ENCODE measurements around the gene CD99. TPM values are rescaled to one million over a fixed set of nuclear protein-coding genes. Genes with fewer than 3 reads are reported as not detected.
A peak's percentile ranks its signal among the peaks of the same experiment; 100 is the strongest.

Gene CD99
- total and polyA plus RNA-seq, 9 of the 15 experiments (the other 6 are each of a cell fraction or from before 2014, with no cell fraction given) = 5.0 to 55.3 (median 34.5) TPM

DNA sequence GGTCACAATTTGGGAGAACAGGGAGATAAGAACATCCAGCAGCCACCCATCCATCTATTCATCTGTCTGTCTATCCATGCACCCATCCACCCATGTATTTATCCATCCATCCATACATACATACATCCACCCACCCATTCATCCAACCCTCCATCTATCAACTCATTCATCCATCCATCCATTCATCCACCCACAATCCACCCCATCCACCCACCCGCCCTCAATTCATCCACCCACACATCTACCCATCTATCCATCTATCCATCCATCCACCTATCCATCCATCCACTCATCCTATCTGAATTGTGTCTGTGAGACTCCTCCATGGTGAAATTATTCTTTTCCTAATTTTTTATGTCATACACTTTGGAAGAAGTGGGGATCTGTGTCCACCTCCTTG lies 6.8 kb upstream of the CD99 start:
- Histone ChIP-seq H3K27ac (ENCODE audit: extremely low read depth, low read depth, low read length) (no peak overlapping the region), H3K9me3 (replicated peaks; ENCODE audit: control insufficient read depth, insufficient read depth, low read depth, low read length) (no peaks in the 10 kb centered on the region), H3K36me3 (ENCODE audit: control insufficient read depth, insufficient read depth, low read length) (no peaks in the 10 kb centered on the region), H3K4me1 (replicated peaks in 1 of 2; ENCODE audit: control insufficient read depth in 2 of 2, insufficient read depth in 2 of 2, low read length in 2 of 2) (peaks cover 0 to 6% of the 10 kb centered on the region in 2 experiments; a peak in 2 of 5 replicates), H4K20me1 (replicated peaks; ENCODE audit: control insufficient read depth, insufficient read depth, low read length) (no peaks in the 10 kb centered on the region), H3K27me3 (ENCODE audit: control insufficient read depth in 2 of 2, insufficient read depth in 2 of 2, low read length in 2 of 2) (no peaks in the 10 kb centered on the region; a peak in 1 of 5 replicates), H3K79me2 (ENCODE audit: control insufficient read depth, insufficient read depth, low read length) (no peaks in the 10 kb centered on the region), H3K4me2 (ENCODE audit: insufficient read depth, low read length) (no peak overlapping the region), H2AFZ (ENCODE audit: low read depth, low read length) (no peak overlapping the region), H3K4me3 (no peak overlapping the region), H3K9ac (ENCODE audit: insufficient read depth in 1 of 2, low read depth in 2 of 2, low read length in 2 of 2) (no peak overlapping the region), H3K9me1 (ENCODE audit: control insufficient read depth, insufficient read depth, low read length) (no peaks in the 10 kb centered on the region)
- FAIRE-seq (no peak), ATAC-seq (no peak), DNase-seq (ENCODE audit: extremely low read depth in 1 of 4, low spot score in 3 of 4) (no peak)
- intact Hi-C loops (cut with micrococcal nuclease) (no loop called here), in situ Hi-C loops (cut with MboI) (no loop called here)
- ChIA-PET CTCF (ENCODE audit: low intra/inter-chr PET ratio) (no interaction called here), POLR2A (no interaction called here)
- WGBS (ENCODE audit: insufficient coverage, low coverage, missing lambda C conversion rate) = no CpG with 5 or more reads among the region's 1 CpG
- BruUV-seq (replicated peaks) = no TSS peak
- no peak for TF ChIP-seq TRIM24 (IDR thresholded peaks at IDR 0.05)
- 0 out of 2 replicates have a peak, but pooled peaks have one; percentile 14 for TF ChIP-seq EGR1 (conservative IDR thresholded peaks at IDR 0.05)
- TF ChIP-seq SRSF3 (IDR thresholded peaks at IDR 0.05; ENCODE audit: insufficient read depth, low read length) = no peak
- TF ChIP-seq, protein P1, sequence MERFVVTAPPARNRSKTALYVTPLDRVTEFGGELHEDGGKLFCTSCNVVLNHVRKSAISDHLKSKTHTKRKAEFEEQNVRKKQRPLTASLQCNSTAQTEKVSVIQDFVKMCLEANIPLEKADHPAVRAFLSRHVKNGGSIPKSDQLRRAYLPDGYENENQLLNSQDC (CRISPR knock-in tag; IDR thresholded peaks at IDR 0.05) = no peak
- no peak for TF ChIP-seq KLF1 (tag; IDR thresholded peaks at IDR 0.05)
- TF ChIP-seq EHMT2 (IDR thresholded peaks at IDR 0.05) = no peak
- no peak for TF ChIP-seq GABPB1 (CRISPR knock-in tag; IDR thresholded peaks at IDR 0.05)

DNA sequence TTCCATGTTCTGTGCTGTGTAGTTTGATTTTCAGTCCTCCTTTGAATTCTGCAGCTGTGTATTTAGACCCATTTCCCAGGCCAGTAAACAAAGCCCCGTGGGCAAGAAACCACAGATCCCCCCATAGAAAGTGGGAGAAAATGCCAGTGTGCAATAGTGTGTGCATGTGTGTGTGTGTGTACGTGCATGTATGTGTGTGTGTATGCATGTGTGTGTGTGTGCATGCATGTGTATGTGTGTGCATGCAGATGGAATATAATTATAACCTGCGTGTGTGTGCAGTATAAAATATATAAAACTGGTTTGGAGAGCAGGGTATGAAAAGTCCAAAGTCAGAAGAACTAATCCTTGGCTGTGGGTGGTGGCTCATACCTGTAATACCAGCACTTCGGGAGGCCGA lies 5.2 kb upstream of the CD99 start:
- ChIA-PET CTCF (ENCODE audit: low intra/inter-chr PET ratio) (no interaction called here), POLR2A (no interaction called here)
- H3K9me1 ChIP-seq (ENCODE audit: control insufficient read depth, insufficient read depth, low read length) = no peaks in the 10 kb centered on the region
- no peaks in the 10 kb centered on the region for H3K9me3 ChIP-seq (replicated peaks; ENCODE audit: control insufficient read depth, insufficient read depth, low read depth, low read length)
- FAIRE-seq (no peak), ATAC-seq (no peak), DNase-seq (ENCODE audit: extremely low read depth in 1 of 4, low spot score in 3 of 4) (no peak)
- H3K4me1 ChIP-seq (replicated peaks in 1 of 2; ENCODE audit: control insufficient read depth in 2 of 2, insufficient read depth in 2 of 2, low read length in 2 of 2) = peaks cover 0 to 9% of the 10 kb centered on the region in 2 experiments; a peak in 2 of 5 replicates
- 12% methylated on average over 5 of the region's 5 CpGs for WGBS (ENCODE audit: insufficient coverage, low coverage, missing lambda C conversion rate)
- H3K79me2 ChIP-seq (ENCODE audit: control insufficient read depth, insufficient read depth, low read length) = no peaks in the 10 kb centered on the region
- no peaks in the 10 kb centered on the region for H4K20me1 ChIP-seq (replicated peaks; ENCODE audit: control insufficient read depth, insufficient read depth, low read length)
- no peak overlapping the region for H3K4me2 ChIP-seq (ENCODE audit: insufficient read depth, low read length)
- H3K9ac ChIP-seq (ENCODE audit: insufficient read depth in 1 of 2, low read depth in 2 of 2, low read length in 2 of 2) = no peak overlapping the region
- H3K4me3 ChIP-seq = no peak overlapping the region
- BruUV-seq (replicated peaks) = no TSS peak
- in situ Hi-C loops (cut with MboI) (no loop called here), intact Hi-C loops (cut with micrococcal nuclease) (no loop called here)
- H3K27ac ChIP-seq (ENCODE audit: extremely low read depth, low read depth, low read length) = no peak overlapping the region
- H3K36me3 ChIP-seq (ENCODE audit: control insufficient read depth, insufficient read depth, low read length) = no peaks in the 10 kb centered on the region
- TF ChIP-seq ELF1 (tag; IDR thresholded peaks at IDR 0.05) (no peak), ILK (tag; IDR thresholded peaks at IDR 0.05; ENCODE audit: borderline replicate concordance, low read depth) (no peak)
- TF ChIP-seq, protein P2, sequence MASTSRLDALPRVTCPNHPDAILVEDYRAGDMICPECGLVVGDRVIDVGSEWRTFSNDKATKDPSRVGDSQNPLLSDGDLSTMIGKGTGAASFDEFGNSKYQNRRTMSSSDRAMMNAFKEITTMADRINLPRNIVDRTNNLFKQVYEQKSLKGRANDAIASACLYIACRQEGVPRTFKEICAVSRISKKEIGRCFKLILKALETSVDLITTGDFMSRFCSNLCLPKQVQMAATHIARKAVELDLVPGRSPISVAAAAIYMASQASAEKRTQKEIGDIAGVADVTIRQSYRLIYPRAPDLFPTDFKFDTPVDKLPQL (IDR thresholded peaks at IDR 0.05; ENCODE audit: extremely low read depth, insufficient read length) = no peak
- no peaks in the 10 kb centered on the region; a peak in 1 of 5 replicates for H3K27me3 ChIP-seq (ENCODE audit: control insufficient read depth in 2 of 2, insufficient read depth in 2 of 2, low read length in 2 of 2)
- no peak overlapping the region for H2AFZ ChIP-seq (ENCODE audit: low read depth, low read length)
